Neural crest cell (in vitro differentiated cells): ENCODE results near the gene PP2D1. TPM values are rescaled to one million over a fixed set of nuclear protein-coding genes. Genes with fewer than 3 reads are reported as not detected.
A peak's percentile ranks its signal among the peaks of the same experiment; 100 is the strongest.

Source experiments
- DNase-seq: peaks from one replicate; pipeline ENCODE4 v3.0.0; 2021; ENCODE audit warnings: low read depth, mixed read lengths, low spot score
- H3K27ac Mint-ChIP-seq: one replicate; pipeline ENCODE4 v1.8.0; 2021; ENCODE audit warnings: mild to moderate bottlenecking, mixed read lengths; ENCODE audit not compliant: unreplicated experiment
- H3K27me3 Mint-ChIP-seq: 2 replicates; pipeline ENCODE4 v1.8.0; 2021; ENCODE audit warnings: low read depth, mild to moderate bottlenecking, mixed read lengths
- H3K36me3 Mint-ChIP-seq: 2 replicates; pipeline ENCODE4 v1.8.0; 2021; ENCODE audit warnings: low read depth, mild to moderate bottlenecking, mixed read lengths
- H3K4me1 Mint-ChIP-seq: 2 replicates; pipeline ENCODE4 v1.8.0; 2021; ENCODE audit warnings: mixed read lengths
- H3K4me3 Mint-ChIP-seq: one replicate; pipeline ENCODE4 v1.8.0; 2021; ENCODE audit warnings: mild to moderate bottlenecking, mixed read lengths
- H3K9me3 Mint-ChIP-seq: 2 replicates; pipeline ENCODE4 v1.8.0; 2021; ENCODE audit warnings: mixed read lengths
- CTCF ChIP-seq: fragments of 200-600 bp; sonication (generic); conservative IDR thresholded peaks from 2 replicates; pipeline ENCODE4 v1.5.0; 2021; ENCODE audit warnings: antibody characterized with exemption, mild to moderate bottlenecking
- total RNA-seq: library from RNA; stranded (reverse); gene quantifications from 2 replicates; pipeline ENCODE4 v1.2.1, GENCODE V29; 2021

PP2D1 gene
- total RNA-seq, 1 donor from 2014 or later: not detected

DNA sequence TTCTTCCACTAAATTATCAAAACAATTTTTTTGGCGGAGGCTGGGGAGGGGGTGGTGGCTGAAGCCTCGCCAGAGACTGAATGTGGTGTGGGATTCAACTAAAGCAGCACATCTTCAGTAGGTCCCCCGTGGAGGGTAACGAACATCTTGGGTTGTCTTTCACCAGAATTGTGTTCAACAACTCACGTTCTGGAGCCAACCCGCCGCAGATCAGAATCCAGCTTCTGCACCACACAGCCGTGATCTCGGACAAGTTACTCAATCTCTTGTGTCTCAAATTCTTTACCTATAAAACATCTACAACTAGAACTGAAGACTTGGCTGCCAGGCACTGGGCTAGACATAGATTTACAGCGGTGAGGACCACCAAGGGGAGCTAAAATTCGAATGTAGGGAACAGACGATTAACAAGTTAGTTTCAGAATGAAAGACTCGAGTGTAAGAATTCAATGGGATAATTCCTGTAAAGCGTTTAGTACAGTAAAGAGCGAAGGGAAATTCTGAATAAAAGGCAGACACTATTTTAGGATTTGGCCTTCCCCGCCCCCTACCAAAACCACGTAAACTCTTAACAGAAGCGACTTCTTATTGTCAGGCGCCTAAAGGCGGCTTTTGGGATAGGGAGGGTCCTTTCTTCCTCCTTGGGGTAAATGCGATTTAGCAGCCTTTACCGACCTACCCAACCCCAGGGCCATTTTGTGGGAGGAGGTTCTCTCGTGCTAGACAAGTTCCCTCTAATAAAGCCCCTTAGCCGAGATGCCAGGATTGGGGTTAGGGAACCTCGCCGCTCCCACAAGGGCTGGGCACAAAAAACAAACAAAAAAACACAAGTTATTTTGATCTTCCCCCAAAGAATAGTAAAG is 65.9 kb downstream of the PP2D1 start:
- peak overlapping the region; percentile 100 for H3K27ac Mint-ChIP-seq
- no peak for DNase-seq
- peaks cover 38% of the 10 kb centered on the region for H3K4me1 Mint-ChIP-seq
- no peaks in the 10 kb centered on the region for H3K36me3 Mint-ChIP-seq
- H3K4me3 Mint-ChIP-seq: peak overlapping the region; percentile 99
- H3K27me3 Mint-ChIP-seq: peaks cover 3% of the 10 kb centered on the region
- peaks cover 4% of the 10 kb centered on the region for H3K9me3 Mint-ChIP-seq
- no peak for TF ChIP-seq CTCF

GRCh38 chr3:19945534-19945933 is 66.5 kb downstream of the PP2D1 start:
- Mint-ChIP-seq H3K4me1 (peaks cover 38% of the 10 kb centered on the region), H3K27ac (peak overlapping the region; percentile 40), H3K27me3 (peaks cover 3% of the 10 kb centered on the region), H3K36me3 (no peaks in the 10 kb centered on the region), H3K4me3 (peak overlapping the region; percentile 99), H3K9me3 (peaks cover 4% of the 10 kb centered on the region)
- TF ChIP-seq CTCF: no peak
- no peak for DNase-seq

DNA sequence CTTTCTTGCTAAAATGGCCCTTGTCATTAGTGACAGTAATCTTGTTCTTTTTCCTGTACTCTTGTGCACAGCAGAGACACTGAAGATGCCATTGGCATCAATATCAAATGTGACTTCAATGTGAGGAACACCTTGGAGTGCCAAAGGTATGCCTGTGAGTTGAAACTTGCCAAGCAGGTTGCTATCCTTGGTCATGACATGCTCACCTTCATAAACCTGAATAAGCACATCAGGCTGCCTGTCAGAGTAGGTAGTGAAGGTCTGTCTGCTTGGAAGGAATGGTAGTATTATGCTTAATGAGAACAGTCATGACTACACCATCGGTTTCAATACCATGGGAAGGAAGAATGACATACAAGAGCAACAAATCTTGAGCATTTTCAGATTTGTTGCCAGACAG is 71.4 kb downstream of the PP2D1 start:
- peaks cover 7% of the 10 kb centered on the region for H3K36me3 Mint-ChIP-seq
- peaks cover 3% of the 10 kb centered on the region for H3K4me1 Mint-ChIP-seq
- peaks cover 7% of the 10 kb centered on the region for H3K9me3 Mint-ChIP-seq
- no peak overlapping the region for H3K4me3 Mint-ChIP-seq
- DNase-seq: no peak
- H3K27ac Mint-ChIP-seq: no peak overlapping the region
- H3K27me3 Mint-ChIP-seq: no peaks in the 10 kb centered on the region
- TF ChIP-seq CTCF: no peak

GRCh38 chr3:19938295-19938627 is 73.8 kb downstream of the PP2D1 start:
- Mint-ChIP-seq H3K27me3 (peaks cover 4% of the 10 kb centered on the region), H3K4me3 (no peak overlapping the region), H3K36me3 (peaks cover 7% of the 10 kb centered on the region), H3K27ac (no peak overlapping the region), H3K9me3 (peaks cover 7% of the 10 kb centered on the region), H3K4me1 (peaks cover 12% of the 10 kb centered on the region)
- TF ChIP-seq CTCF: no peak
- DNase-seq: no peak

DNA sequence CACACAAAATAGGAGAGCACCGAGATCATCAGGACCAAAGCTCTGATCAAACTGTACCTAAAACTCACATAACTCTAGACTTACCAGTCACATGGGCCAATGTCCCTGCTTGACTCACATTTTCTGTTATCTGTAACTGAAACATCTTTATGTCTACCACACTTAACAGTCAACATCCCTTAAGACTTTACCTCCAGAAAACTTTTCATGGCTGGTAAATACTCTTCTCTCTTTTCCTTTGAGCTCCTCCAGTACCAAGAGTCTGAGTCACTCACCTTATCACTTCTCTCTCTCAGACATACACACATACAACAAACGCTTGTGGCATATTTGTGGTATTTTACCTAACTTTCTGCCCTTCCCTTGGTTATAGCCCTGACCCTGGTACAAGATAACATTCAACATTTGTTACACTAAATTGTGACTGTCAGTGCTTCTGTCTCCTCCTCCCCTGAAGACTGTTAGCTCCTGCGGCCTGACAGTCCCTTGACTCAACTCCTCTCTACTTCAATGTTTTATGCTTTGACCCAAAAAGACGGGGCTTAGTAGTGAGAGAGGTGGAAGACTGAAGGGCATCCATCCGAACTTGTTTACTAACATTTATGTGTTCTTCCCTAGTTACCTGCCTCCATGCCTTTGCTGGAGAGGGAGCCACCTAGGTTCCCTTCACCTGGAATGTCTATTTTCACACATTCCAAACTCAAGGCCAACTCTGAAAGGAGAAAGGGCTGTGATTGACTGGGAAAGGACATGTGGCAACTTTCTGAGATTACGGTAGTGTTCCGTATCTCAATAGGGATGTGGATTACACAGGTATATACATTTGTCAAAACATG is 74.4 kb downstream of the PP2D1 start:
- Mint-ChIP-seq H3K9me3 (peaks cover 5% of the 10 kb centered on the region), H3K4me3 (no peak overlapping the region), H3K27ac (no peak overlapping the region), H3K4me1 (peaks cover 12% of the 10 kb centered on the region), H3K27me3 (peaks cover 4% of the 10 kb centered on the region), H3K36me3 (peaks cover 7% of the 10 kb centered on the region)
- DNase-seq: no peak
- TF ChIP-seq CTCF: no peak

Other genes with a start within 250 kb of the PP2D1 start
- gene EFHB, start 78.0 kb downstream of the PP2D1 start, total RNA-seq: 1.2 and 3.0 TPM in 2 replicates
- gene RAB5A, start 65.2 kb downstream of the PP2D1 start, total RNA-seq: 39.4 and 43.8 TPM in 2 replicates
- gene KAT2B, start 28.2 kb upstream of the PP2D1 start, total RNA-seq: 12.2 and 13.3 TPM in 2 replicates
- gene SGO1, start 173.9 kb upstream of the PP2D1 start, total RNA-seq: 33.3 and 34.8 TPM in 2 replicates